ENCODE measurements around the gene TRAPPC12.
"Not testable (repeated sequence)": the region's sequence is repeated elsewhere in the genome, so short reads cannot be mapped to it uniquely, and the experiment has no call there.

TRAPPC12 gene

DNA sequence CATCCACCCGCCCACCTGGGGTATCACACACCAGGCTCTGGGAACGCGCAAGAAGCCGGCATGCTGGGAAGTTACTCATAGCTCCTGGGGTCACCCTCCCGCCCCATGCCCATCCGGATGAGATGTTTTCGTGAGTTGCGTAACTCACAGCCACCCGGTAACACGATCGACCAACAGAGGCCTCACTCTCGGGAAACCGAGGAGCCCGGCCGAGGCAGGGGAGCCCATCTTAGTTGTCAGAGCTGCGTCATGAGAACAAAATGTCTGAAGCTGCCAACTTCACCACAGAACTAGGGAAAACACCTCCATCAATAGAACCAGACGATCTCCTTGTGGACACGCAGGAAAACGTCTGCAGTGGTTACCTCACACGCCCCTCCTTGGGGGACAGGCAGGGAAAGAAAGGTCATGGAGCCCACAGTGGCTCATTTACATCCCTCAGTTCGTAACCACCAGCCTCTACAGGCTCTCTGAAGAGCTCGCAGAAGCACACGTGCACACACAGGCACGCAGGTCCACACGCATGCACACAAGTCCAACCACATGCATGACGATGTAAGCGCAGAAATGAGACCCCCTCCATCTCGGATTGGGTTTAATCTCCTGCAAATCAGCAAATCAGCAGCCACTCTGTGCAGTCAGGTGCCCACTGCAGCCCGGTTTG, 113.6 kb downstream of the TRAPPC12 start:
- Histone ChIP-seq H3K4me2 (ENCODE audit: low read length) (no peak overlapping the region), H3K4me3 (ENCODE audit: low read depth, low read length) (no peak overlapping the region), H3K9ac (no peak overlapping the region), H3K27me3 (ENCODE audit: control insufficient read depth, insufficient read depth, low read length) (no peaks in the 10 kb centered on the region), H3K36me3 (ENCODE audit: control insufficient read depth, insufficient read depth, low read length) (no peaks in the 10 kb centered on the region), H3K9me3 (ENCODE audit: control insufficient read depth, low read length) (no peaks in the 10 kb centered on the region), H2AFZ (peak overlapping the region; percentile 84), H3K27ac (no peak overlapping the region), H3K4me1 (peaks cover 21% of the 10 kb centered on the region), H3K79me2 (no peaks in the 10 kb centered on the region)
- TF ChIP-seq, protein P1, sequence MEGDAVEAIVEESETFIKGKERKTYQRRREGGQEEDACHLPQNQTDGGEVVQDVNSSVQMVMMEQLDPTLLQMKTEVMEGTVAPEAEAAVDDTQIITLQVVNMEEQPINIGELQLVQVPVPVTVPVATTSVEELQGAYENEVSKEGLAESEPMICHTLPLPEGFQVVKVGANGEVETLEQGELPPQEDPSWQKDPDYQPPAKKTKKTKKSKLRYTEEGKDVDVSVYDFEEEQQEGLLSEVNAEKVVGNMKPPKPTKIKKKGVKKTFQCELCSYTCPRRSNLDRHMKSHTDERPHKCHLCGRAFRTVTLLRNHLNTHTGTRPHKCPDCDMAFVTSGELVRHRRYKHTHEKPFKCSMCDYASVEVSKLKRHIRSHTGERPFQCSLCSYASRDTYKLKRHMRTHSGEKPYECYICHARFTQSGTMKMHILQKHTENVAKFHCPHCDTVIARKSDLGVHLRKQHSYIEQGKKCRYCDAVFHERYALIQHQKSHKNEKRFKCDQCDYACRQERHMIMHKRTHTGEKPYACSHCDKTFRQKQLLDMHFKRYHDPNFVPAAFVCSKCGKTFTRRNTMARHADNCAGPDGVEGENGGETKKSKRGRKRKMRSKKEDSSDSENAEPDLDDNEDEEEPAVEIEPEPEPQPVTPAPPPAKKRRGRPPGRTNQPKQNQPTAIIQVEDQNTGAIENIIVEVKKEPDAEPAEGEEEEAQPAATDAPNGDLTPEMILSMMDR (IDR thresholded peaks at IDR 0.05) = no peak

- H3K4me1 ChIP-seq = peaks cover 16% of the 10 kb centered on the region
- H3K79me2 ChIP-seq = no peaks in the 10 kb centered on the region
- no peak overlapping the region for H3K27ac ChIP-seq
- no peak overlapping the region for H3K4me2 ChIP-seq (ENCODE audit: low read length)
- H3K36me3 ChIP-seq (ENCODE audit: control insufficient read depth, insufficient read depth, low read length) = no peaks in the 10 kb centered on the region
- no peak overlapping the region for H3K4me3 ChIP-seq (ENCODE audit: low read depth, low read length)
- H3K27me3 ChIP-seq (ENCODE audit: control insufficient read depth, insufficient read depth, low read length) = no peaks in the 10 kb centered on the region
- H2AFZ ChIP-seq = peak overlapping the region; percentile 84
- H3K9me3 ChIP-seq (ENCODE audit: control insufficient read depth, low read length) = no peaks in the 10 kb centered on the region
- TF ChIP-seq, protein P1 (IDR thresholded peaks at IDR 0.05) = no peak
- no peak overlapping the region for H3K9ac ChIP-seq
Measured at GRCh38 chr2:3493615-3494007, 114.1 kb downstream of the TRAPPC12 start.

DNA sequence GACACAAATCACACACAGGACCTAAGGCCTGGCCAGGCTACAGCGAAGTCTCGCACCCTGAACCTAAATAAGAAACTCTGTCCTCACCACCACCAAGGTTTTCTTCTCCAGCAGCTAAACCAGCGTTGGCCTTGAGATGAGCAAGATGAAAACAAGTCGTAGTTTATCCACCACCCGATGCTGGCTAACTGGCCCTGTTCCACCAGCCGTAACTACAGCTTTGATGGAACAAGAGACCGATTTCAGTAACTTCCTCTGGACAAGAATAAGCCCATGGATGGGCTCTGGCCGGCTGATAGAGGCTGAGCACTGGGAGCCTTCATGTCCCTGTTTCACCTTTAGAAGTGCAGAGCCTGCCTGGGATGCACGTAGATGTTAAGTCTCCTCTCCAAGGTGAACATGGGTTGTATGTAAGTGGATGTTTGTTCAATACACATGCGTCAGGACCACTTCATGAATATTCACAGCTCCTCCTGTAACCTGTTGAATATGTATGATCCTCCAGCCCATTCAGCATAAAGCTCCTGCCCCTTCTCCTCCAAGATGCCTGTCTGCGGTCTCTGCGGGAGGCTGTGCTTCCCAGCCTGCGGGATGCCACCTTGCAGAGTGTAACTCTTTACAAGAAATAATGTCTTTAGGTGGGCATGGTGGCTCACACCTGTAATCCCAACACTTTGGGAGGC, 115.6 kb downstream of the TRAPPC12 start:
- Histone ChIP-seq H3K4me2 (ENCODE audit: low read length) (no peak overlapping the region), H3K4me1 (peaks cover 4% of the 10 kb centered on the region), H3K27me3 (ENCODE audit: control insufficient read depth, insufficient read depth, low read length) (no peaks in the 10 kb centered on the region), H3K27ac (no peak overlapping the region), H2AFZ (no peak overlapping the region), H3K4me3 (ENCODE audit: low read depth, low read length) (no peak overlapping the region), H3K79me2 (no peaks in the 10 kb centered on the region), H3K36me3 (ENCODE audit: control insufficient read depth, insufficient read depth, low read length) (no peaks in the 10 kb centered on the region), H3K9ac (no peak overlapping the region), H3K9me3 (ENCODE audit: control insufficient read depth, low read length) (no peaks in the 10 kb centered on the region)
- TF ChIP-seq, protein P1 (IDR thresholded peaks at IDR 0.05) = no peak

DNA sequence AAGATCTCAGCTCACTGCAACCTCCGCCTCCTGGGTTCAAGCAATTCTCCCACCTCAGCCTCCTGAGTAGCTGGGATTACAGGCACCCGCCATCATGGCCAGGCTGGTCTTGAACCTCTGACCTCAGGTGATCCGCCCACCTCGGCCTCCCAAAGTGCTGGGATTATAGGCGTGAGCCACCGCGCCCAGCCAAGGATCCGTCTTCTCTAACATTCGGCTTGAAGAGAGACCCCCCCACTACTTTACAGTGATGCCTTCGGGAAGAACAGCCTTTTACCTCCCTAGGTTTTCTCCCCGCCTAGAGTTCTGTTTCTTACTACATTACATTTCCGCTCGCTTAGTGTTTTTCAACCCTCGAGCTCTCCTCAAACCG, 117.2 kb downstream of the TRAPPC12 start:
- H3K27me3 ChIP-seq (ENCODE audit: control insufficient read depth, insufficient read depth, low read length); H3K9me3 ChIP-seq (ENCODE audit: control insufficient read depth, low read length); H3K4me2 ChIP-seq (ENCODE audit: low read length); H3K4me3 ChIP-seq (ENCODE audit: low read depth, low read length); H3K9ac ChIP-seq; H3K79me2 ChIP-seq; H3K27ac ChIP-seq; H3K4me1 ChIP-seq; H3K36me3 ChIP-seq (ENCODE audit: control insufficient read depth, insufficient read depth, low read length); H2AFZ ChIP-seq: not testable (repeated sequence)

DNA sequence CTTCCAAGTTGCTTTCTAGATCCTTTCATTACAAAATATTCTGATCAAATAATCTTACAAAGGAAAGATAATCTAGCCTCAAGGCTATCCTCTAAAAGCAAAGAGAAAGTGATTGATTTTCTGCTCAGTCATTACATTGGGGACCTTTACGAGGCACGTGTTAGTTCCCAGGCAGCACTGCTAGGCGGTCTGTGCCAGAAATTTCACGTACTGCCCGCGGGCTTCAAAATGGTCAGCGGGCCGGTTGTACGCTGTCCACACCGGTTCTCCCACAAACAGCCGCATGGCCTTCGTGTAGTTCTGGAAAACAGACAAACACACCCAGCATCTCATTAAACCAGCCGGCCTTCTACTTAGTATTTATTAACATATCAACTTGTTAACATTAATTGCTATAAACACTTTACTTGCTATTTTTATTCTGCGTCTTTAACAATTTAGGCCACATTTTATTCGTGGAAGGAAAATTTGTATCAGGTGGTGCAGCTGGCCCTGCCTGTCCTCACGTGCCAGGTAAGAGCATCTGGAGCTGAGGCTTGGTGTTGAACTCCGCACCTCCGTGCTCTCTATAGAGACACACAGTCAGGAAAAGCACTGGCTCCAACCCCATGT, 119.4 kb downstream of the TRAPPC12 start:
- Histone ChIP-seq H3K4me2 (ENCODE audit: low read length) (no peak overlapping the region), H3K27me3 (ENCODE audit: control insufficient read depth, insufficient read depth, low read length) (no peaks in the 10 kb centered on the region), H3K9me3 (ENCODE audit: control insufficient read depth, low read length) (no peaks in the 10 kb centered on the region), H3K27ac (no peak overlapping the region), H3K4me1 (peaks cover 4% of the 10 kb centered on the region), H3K36me3 (ENCODE audit: control insufficient read depth, insufficient read depth, low read length) (no peaks in the 10 kb centered on the region), H3K9ac (no peak overlapping the region), H2AFZ (no peak overlapping the region), H3K4me3 (ENCODE audit: low read depth, low read length) (no peak overlapping the region), H3K79me2 (no peaks in the 10 kb centered on the region)
- TF ChIP-seq, protein P1 (IDR thresholded peaks at IDR 0.05) = no peak

Data from parathyroid adenoma (tissue), 2 donors.